ENCODE measurements around the gene CFAP57.

DNA sequence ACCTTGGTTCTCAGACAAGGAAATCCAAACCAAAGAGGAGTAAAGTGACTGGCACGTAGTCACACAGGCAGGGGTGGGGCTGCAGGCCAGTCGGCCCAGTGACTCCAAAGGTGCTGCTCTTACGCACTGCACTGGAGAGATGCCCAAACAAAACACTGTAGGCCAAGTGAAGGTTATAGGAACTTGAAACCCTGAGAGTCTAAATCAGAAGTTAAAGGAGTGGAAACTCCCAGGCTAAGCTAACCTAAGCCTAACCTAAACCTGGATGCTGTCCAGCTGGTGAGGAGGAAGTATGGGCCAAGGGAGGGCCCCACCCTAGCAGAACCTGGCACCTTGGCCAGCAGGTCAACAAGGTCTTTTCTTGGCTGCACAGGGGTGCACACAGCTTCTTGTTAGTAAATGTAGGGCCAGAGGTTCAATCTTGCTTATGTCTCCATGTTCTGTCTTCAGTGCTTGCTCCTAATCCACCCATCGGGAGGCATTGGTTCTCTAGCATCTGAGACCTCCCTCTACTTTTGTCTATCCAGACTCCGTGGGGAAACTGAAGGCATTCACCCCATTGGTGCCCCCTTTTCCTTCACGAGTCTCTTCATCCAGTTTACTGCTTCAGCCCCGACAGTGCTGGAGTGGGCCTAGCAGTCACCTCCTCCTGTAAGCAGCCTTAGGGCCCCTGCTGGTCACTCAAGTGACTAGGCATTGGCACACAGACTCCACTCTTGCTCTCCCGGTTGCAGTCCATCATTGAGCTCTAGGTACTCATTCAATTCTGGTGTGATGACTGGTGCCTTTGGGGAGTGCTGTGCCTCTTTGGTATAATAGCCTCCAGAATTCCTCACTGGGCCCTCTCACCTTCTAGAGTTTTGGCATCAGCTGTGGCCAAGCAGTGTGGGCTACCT, 84.8 kb downstream of the CFAP57 start:
- TF ChIP-seq POLR2A (IDR thresholded peaks at IDR 0.05) (no peak), EP300 (IDR thresholded peaks at IDR 0.05) (no peak)
- TF ChIP-seq, protein P1, sequence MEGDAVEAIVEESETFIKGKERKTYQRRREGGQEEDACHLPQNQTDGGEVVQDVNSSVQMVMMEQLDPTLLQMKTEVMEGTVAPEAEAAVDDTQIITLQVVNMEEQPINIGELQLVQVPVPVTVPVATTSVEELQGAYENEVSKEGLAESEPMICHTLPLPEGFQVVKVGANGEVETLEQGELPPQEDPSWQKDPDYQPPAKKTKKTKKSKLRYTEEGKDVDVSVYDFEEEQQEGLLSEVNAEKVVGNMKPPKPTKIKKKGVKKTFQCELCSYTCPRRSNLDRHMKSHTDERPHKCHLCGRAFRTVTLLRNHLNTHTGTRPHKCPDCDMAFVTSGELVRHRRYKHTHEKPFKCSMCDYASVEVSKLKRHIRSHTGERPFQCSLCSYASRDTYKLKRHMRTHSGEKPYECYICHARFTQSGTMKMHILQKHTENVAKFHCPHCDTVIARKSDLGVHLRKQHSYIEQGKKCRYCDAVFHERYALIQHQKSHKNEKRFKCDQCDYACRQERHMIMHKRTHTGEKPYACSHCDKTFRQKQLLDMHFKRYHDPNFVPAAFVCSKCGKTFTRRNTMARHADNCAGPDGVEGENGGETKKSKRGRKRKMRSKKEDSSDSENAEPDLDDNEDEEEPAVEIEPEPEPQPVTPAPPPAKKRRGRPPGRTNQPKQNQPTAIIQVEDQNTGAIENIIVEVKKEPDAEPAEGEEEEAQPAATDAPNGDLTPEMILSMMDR (IDR thresholded peaks at IDR 0.05) = no peak

All from ovary (tissue), 3 donors.